ENCODE results near the gene TXN2. TPM values are rescaled to one million over a fixed set of nuclear protein-coding genes. Genes with fewer than 3 reads are reported as not detected.
"Not testable (repeated sequence)": the region's sequence is repeated elsewhere in the genome, so short reads cannot be mapped to it uniquely, and the experiment has no call there.

TXN2 gene, protein sequence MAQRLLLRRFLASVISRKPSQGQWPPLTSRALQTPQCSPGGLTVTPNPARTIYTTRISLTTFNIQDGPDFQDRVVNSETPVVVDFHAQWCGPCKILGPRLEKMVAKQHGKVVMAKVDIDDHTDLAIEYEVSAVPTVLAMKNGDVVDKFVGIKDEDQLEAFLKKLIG
- total RNA-seq = 54.2 TPM
- long read RNA-seq, transcript TXN2-201 (4 exons, 1,736 nt) = major isoform, 101 of 190 reads
- long read RNA-seq, transcript TXN2-204 (4 exons, 1,280 nt) = minor isoform, 5 of 190 reads
- long read RNA-seq, partial matches to known transcripts = 60 of 190 reads
- long read RNA-seq, other reads (novel, unspliced or antisense) = 20 of 190 reads

DNA sequence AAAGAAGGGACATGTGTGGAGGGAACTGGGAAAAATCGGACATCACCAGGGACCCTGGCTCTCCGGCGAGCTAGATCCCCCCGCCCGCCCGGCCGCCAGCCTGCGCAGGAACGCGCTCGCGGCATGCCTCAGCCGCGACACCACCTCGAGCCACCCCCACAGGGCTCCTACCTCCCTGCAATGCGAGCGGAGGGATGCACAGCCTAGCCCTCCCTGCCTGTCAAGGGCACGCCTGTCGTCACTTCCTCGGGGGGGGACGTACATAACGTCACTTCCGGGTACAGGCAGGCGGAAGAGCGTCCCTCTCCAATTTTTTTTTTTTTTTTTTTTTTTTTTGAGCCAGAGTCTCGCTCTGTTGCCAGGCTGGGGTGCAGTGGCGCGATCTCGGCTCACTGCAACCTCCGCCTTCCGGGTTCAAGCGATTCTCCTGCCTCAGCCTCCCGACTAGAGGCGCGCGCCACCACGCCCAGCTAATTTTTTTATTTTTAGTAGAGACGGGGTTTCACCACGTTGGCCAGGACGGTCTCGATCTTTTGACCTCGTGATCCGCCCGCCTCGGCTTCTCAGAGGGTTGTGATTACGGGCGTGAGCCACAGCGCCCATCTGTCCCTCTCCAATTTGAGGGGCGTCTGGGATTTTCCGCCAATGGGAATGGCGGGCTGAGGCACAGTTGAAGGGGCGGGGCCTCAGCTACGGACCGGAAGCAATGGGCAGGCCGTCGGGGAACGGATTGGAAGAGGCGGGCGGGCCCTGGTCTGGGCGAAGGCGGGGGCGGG lies at the start of gene TXN2:
Gene TXN2, minus strand, starts transcription at position 248 of the 776 bp plus-strand sequence. CDS start 803 bp downstream, outside the sequence.
- Histone ChIP-seq H3K27ac (peak within 1 kb of the TSS; percentile 99), H3K9me3 (no peaks in the 10 kb centered on the region), H3K27me3 (no peaks in the 10 kb centered on the region), H3K36me3 (peaks cover 29% of the 10 kb centered on the region), H3K4me3 (peak within 1 kb of the TSS; percentile 87), H3K4me1 (peaks cover 10% of the 10 kb centered on the region)
- intact Hi-C loops (cut with DNase I) = no loop called here
- no peak for TF ChIP-seq CTCF (IDR thresholded peaks at IDR 0.05)
- ATAC-seq (peak; percentile 96), DNase-seq (peak; percentile 98)

DNA sequence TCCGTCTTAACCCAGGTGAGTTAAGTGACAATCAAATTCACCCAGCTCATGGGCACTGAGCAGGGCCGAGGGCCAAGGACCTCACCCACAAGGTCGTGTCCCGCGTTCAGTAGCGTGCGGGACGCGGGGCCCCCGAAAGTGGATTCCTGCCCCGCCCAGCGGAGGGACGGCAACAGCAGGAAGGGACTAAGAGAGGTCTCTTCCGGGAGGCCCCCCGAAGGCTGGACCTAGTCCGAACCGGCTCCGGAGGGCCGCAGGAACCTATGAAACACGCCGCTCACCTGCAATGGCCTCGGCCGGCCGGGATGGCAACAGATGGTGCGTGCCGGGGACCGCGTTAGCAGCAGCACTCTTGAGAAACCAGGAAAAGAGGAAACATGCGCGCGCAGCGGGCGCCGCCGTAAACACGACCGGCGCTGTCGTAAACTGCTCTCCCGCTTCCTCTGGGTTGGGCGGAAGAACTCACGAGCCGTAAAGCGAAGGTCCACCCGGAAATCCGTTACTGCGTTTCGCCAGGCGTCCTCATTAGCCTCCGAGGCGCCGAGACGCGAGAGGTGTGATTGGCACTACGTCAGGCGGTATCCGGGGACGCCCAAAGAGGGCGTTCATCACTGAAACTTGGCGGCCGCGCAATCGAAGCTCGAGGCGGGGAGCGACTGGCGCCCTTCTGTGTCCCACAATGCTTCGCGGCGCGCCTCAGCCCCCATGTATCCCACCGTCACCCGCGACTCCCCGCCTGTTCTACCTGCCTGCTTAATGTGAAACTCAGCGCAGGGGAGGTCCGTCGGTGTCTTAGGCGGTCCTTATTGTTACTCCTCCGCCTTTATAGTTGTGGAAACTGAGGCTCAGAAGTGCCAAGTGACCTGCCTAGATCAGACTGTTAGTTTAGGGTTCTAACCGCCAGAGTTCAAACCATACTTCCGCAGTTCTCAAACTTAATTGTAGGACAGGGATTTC lies 47.6 kb upstream of the TXN2 start, which contains the start of gene EIF3D:
Gene EIF3D, minus strand, starts transcription at position 372 of the 957 bp plus-strand sequence. CDS start 3,045 bp downstream, outside the sequence.
- ATAC-seq (peak; percentile 97), DNase-seq (peak; percentile 99)
- H3K4me1 ChIP-seq = peaks cover 19% of the 10 kb centered on the region
- H3K27me3 ChIP-seq = no peaks in the 10 kb centered on the region
- intact Hi-C loops (cut with DNase I) = no loop called here
- TF ChIP-seq CTCF (IDR thresholded peaks at IDR 0.05) = peak; percentile 14
- no peaks in the 10 kb centered on the region for H3K9me3 ChIP-seq
- H3K36me3 ChIP-seq = peaks cover 30% of the 10 kb centered on the region
- H3K4me3 ChIP-seq = peak within 1 kb of the TSS; percentile 97
- peak within 1 kb of the TSS; percentile 97 for H3K27ac ChIP-seq

- intact Hi-C loops (cut with DNase I) = no loop called here
- DNase-seq (no peak), ATAC-seq (no peak)
- Histone ChIP-seq H3K27ac (peak overlapping the region; percentile 97), H3K9me3 (no peaks in the 10 kb centered on the region), H3K27me3 (no peaks in the 10 kb centered on the region), H3K4me3 (peak overlapping the region; percentile 97), H3K36me3 (peaks cover 38% of the 10 kb centered on the region), H3K4me1 (peaks cover 19% of the 10 kb centered on the region)
- no peak for TF ChIP-seq CTCF (IDR thresholded peaks at IDR 0.05)
Observed at GRCh38 chr22:36528341-36528740, 46.9 kb upstream of the TXN2 start.

- DNase-seq (no peak), ATAC-seq (no peak)
- intact Hi-C loops (cut with DNase I) = no loop called here
- no peaks in the 10 kb centered on the region for H3K27me3 ChIP-seq
- no peak overlapping the region for H3K27ac ChIP-seq
- peaks cover 8% of the 10 kb centered on the region for H3K4me1 ChIP-seq
- H3K4me3 ChIP-seq = no peak overlapping the region
- H3K9me3 ChIP-seq = no peaks in the 10 kb centered on the region
- peaks cover 94% of the 10 kb centered on the region for H3K36me3 ChIP-seq
- no peak for TF ChIP-seq CTCF (IDR thresholded peaks at IDR 0.05)
Observed at GRCh38 chr22:36522662-36523061, 41.2 kb upstream of the TXN2 start.

GRCh38 chr22:36520423-36520822 lies 39.0 kb upstream of the TXN2 start:
- ATAC-seq (no peak), DNase-seq (no peak)
- intact Hi-C loops (cut with DNase I) = no loop called here
- Histone ChIP-seq H3K4me1 (no peaks in the 10 kb centered on the region), H3K27ac (no peak overlapping the region), H3K9me3 (no peaks in the 10 kb centered on the region), H3K36me3 (peaks cover 100% of the 10 kb centered on the region), H3K27me3 (no peaks in the 10 kb centered on the region), H3K4me3 (no peak overlapping the region)
- no peak for TF ChIP-seq CTCF (IDR thresholded peaks at IDR 0.05)

GRCh38 chr22:36519906-36520305 lies 38.5 kb upstream of the TXN2 start:
- H3K9me3 ChIP-seq; intact Hi-C loops (cut with DNase I); ATAC-seq; H3K4me3 ChIP-seq; DNase-seq; H3K27ac ChIP-seq; H3K27me3 ChIP-seq; H3K4me1 ChIP-seq: not testable (repeated sequence)
- H3K36me3 ChIP-seq = peaks cover 100% of the 10 kb centered on the region
